Stimulated activated naive CD4-positive, alpha-beta T cell treated with Interleukin-2 at 50 U/mL for 16 hours (primary cell): ENCODE results near the gene RUNX1.

ENCODE experiments used
- DNase-seq: peaks from one replicate; lab custom pipeline; 2025; lab: John Stamatoyannopoulos, UW

RUNX1 gene

GRCh38 chr21:34992736-34993398 is 56.2 kb downstream of the RUNX1 start:
- no peak for DNase-seq

DNA sequence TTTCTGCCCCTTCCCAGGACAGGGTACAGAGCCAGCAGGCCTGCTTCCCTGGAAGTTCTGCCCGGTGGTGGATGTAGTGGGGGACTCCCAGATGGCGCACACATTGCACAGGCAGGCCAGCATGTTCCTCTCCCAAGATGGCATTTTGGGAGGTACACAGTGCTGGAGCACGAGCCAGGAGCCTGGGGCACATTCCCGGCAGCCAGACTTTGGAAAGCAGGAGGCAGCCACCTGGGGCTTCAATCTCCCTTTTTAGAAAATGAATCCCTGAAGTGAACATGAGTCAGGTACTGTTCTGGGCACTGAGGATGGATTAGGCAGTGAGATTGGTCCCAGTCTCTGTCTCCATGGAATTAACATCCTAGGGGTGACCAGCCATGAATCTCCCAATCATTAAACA is 56.9 kb downstream of the RUNX1 start:
- DNase-seq: no peak

- no peak for DNase-seq
These were observed 57.6 kb downstream of the RUNX1 start for GRCh38 chr21:34991366-34991957.

DNA sequence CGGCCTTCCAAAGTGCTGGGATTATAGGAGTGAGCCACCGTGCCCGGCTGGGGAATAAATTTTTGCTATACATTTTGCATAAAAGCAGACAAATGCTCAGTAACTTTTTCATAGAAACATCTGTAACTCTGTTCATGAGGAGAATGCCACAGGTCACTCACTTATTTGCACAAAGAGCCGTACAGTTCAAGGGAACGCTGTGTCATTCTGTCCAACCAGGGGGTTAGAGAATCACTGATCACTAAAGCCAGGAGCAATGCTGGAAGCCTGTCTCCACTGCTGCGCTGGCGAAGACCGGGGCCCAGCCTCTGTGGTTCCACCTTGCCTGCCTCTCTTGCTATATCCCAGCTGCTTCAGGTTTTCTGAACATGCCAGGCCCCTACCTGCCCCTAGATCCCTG is 58.3 kb downstream of the RUNX1 start:
- no peak for DNase-seq

GRCh38 chr21:34989337-34990151 is 59.6 kb downstream of the RUNX1 start:
- peak; percentile 69 for DNase-seq

GRCh38 chr21:34988625-34989024 is 60.5 kb downstream of the RUNX1 start:
- DNase-seq: no peak

DNA sequence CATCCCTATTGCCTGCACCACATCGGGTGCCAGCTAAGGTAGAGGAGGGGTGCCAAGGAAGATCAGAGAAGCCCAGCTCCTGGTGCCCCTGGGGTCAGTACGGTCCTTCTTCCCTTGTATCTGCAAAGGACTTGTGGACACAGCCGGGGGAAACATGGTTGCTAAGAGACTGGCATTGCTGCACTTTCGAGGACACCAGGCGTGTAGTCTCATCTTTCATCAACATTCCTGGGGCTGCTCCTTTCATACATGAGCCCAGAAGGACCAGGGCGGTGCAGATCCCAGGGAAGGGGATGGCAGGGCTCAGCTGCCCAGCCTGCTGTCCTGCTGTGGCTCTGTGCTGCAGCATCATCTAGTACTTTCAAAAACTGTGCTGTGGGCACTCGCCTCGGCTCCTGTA is 61.0 kb downstream of the RUNX1 start:
- DNase-seq: no peak

- no peak for DNase-seq
These were observed 61.5 kb downstream of the RUNX1 start for GRCh38 chr21:34987501-34988072.

GRCh38 chr21:34986561-34987500 is 62.3 kb downstream of the RUNX1 start:
- DNase-seq: peak; percentile 77

DNA sequence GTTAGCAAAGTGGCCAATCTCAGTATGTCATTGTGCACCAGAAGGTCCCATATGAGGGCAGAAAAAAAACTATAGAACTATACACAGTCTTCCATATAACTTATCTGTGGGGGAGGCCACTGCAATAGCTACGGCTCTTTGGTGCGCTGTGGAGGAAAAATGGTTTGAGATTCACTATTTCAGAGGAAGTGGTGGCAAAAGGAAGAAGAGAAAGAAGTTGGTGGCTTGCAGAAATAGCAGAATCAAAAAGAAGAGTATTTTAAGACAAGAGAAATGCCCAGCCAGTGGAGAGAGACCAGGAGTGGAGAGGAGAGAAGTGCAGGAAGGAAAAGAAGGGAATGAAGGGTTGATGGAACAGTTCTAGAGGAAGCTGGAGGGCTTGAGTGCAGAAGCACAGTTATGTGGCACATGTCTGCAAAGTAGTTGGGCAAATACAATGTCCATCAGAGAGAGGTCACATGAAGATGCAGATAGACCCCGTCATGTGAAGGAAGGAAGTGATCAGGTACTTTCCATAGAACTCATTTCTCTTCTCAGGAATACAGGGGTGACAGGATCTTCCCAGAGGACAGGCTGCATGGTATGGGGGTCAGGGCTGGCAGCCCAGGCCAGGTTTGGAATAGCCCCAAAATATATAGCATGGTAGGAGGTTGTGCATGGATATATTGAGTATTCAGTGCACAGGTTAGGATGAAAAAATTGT is 64.6 kb downstream of the RUNX1 start:
- DNase-seq: no peak

DNA sequence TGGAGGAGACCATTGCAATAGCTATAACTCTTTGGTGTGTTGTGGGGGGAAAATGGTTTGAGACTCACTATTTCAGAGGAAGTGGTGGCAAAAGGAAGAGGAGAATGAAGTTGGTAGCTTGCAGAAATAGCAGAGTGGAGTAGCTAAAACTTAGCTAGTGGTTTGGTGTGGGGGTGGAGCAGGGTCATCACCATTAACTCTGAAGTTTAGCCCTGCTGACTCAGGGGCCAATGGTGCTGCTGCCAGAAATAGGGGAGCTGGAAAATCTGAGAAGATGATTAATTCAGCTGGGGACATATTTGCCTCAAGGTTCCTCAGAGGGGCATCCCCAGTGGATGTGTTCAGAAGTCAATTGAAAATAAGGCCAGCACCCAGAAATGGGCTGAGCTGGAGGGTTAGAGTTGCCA is 65.4 kb downstream of the RUNX1 start:
- peak; percentile 74 for DNase-seq

DNA sequence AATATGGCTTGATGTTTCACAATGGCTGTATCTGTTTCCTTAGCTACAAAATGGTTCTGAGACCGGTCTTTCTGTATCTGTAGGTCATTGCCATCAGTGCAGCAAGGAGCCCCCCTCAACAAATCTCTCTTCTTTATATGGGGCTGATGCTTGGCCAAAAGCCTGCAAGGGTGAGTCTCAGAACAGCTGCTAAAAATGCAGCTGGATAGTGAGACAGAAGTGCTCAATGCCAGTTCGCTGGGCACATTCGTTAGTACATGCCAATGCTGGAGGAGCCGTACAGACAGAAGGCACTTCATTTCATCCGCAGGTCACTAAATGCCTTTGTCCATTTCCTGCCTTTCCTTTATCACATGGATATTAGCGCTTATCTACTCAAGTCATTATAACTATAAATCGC is 67.3 kb downstream of the RUNX1 start:
- DNase-seq: no peak

DNA sequence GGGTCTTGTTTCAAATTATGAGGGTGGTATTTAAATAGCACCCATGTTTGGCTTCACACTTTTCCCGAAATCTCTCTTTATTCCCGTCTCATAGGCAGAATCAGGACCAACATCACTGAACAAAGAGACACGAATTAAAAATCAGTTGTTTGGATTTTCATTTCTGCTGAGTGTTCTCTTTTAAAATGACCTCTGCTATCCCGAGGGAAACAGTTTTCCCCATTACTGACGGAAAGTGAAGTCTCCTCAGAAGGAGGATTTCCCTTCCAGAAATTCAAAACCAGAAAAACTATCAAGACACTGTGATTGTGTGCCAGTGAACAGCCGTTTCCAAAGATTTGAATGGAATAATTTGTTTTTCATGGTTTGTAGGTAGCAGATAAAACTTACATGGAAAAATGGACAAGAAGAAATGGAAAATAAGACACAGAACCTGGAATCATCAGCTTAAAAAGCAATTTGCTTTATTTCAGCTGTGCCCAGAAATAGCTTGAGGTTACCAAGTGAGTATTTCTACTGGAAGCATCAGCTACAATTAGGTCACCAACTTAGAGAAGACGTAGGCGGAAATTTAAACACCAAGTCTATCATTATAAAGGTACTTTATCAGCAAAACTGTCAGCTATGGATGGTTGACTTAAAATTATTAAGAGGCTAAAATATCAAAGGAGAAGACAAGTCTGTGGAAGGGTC is 68.5 kb downstream of the RUNX1 start:
- DNase-seq: no peak

DNA sequence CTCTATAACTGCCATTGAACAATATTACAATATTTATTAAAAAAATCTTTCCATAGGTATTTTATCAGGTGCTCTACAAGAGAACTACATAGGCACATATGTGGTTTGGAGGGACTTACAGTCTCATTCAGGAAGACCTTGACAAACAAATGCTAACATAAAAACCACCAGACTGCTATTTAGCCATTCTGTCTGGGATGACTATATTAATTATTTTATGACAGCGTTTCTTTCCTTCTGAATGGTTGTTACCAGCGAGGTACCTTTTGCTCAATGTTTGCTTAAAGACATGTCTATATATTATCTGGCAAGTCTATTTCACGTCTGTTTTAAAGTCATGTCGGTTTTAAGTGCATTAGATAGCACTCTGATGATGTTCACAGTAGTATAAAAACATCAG is 69.7 kb downstream of the RUNX1 start:
- no peak for DNase-seq

DNA sequence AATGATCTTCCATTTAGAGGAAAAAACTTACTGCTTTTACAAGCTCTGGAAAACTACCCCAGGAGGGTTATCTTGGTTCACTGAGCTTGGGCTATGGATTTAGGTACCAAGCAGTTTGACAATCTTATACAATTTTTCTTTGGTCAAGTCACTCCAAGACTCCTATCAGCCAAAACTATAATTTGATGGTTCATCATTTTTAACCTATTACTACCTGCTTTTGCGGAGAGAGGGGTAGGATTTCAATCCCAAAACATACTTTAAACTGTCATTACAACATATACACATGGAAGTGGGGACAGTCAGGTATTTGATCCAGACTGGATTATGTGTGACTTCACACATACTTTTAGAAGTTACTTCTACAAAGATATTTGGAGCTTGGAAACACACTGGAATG is 71.8 kb downstream of the RUNX1 start:
- DNase-seq: no peak

GRCh38 chr21:34974162-34974981 is 74.7 kb downstream of the RUNX1 start:
- DNase-seq: peak; percentile 41

- no peak for DNase-seq
These were observed 75.4 kb downstream of the RUNX1 start for GRCh38 chr21:34973685-34974084.

- DNase-seq: no peak
These were observed 77.4 kb downstream of the RUNX1 start for GRCh38 chr21:34971656-34972055.

GRCh38 chr21:34970566-34970965 is 78.5 kb downstream of the RUNX1 start:
- no peak for DNase-seq

GRCh38 chr21:34970167-34970500 is 79.0 kb downstream of the RUNX1 start:
- DNase-seq: no peak
